CD14-positive monocyte (primary cell): ENCODE results near the gene PLEKHJ1. TPM values are rescaled to one million over a fixed set of nuclear protein-coding genes. Genes with fewer than 3 reads are reported as not detected.
A peak's percentile ranks its signal among the peaks of the same experiment; 100 is the strongest.

Experiments used
- DNase-seq, 3 donors: peaks; one replicate each; pipeline ENCODE4 v3.0.0-alpha.2; 2011 to 2022
- H2AFZ ChIP-seq: 2 replicates; pipeline ENCODE4 v1.6.0; 2012; ENCODE audit warnings: mild to moderate bottlenecking, low read depth, low read length, inconsistent platforms; ENCODE audit not compliant: insufficient read depth, poor library complexity, severe bottlenecking
- H3K27ac ChIP-seq, 2 donors: 1 replicate in 1 of 2; 2 replicates in 1 of 2; pipeline ENCODE4 v1.5.1; 2012 to 2013; ENCODE audit warnings: low read length in 2 of 2, control low read depth in 1 of 2, inconsistent platforms in 1 of 2, low read depth in 1 of 2, mild to moderate bottlenecking in 1 of 2
- H3K27me3 ChIP-seq, 2 donors: one replicate each; pipeline versions ENCODE4 v1.6.0 to v1.6.1; 2011 to 2013; ENCODE audit warnings: low read length in 2 of 2; ENCODE audit not compliant: control insufficient read depth in 2 of 2, insufficient read depth in 2 of 2
- H3K36me3 ChIP-seq, 2 donors: replicated peaks in 1 of 2; 1 replicate in 1 of 2; 2 replicates in 1 of 2; pipeline versions ENCODE4 v1.5.1 to v1.6.1; 2012 to 2013; ENCODE audit warnings: low read length in 2 of 2, control low read depth in 1 of 2, inconsistent platforms in 1 of 2, mild to moderate bottlenecking in 1 of 2; ENCODE audit not compliant: insufficient read depth in 2 of 2, control insufficient read depth in 1 of 2
- H3K4me1 ChIP-seq, 2 donors: 1 replicate in 1 of 2; 2 replicates in 1 of 2; pipeline versions ENCODE4 v1.5.1 to v1.6.1; 2012 to 2013; ENCODE audit warnings: low read length in 2 of 2, control low read depth in 1 of 2, inconsistent platforms in 1 of 2, mild to moderate bottlenecking in 1 of 2, moderate library complexity in 1 of 2; ENCODE audit not compliant: insufficient read depth in 2 of 2, control insufficient read depth in 1 of 2
- H3K4me2 ChIP-seq: replicated peaks from 2 replicates; pipeline ENCODE3; 2012; ENCODE audit warnings: low read length, moderate library complexity, mild to moderate bottlenecking; ENCODE audit not compliant: poor library complexity, severe bottlenecking; ENCODE audit errors: extremely low read depth
- H3K4me3 ChIP-seq, 3 experiments: fragments of 200-600 bp in 1 of 3; sonication (generic) in 1 of 3; replicated peaks in 1 of 3; 1 replicate in 2 of 3; 2 replicates in 1 of 3; pipeline ENCODE4 v1.5.1; 2011 to 2013; ENCODE audit warnings: low read length in 3 of 3, mild to moderate bottlenecking in 3 of 3, control low read depth in 2 of 3, low read depth in 2 of 3, inconsistent platforms in 1 of 3, moderate library complexity in 1 of 3
- H3K79me2 ChIP-seq: 2 replicates; pipeline ENCODE4 v1.6.0; 2012; ENCODE audit warnings: mild to moderate bottlenecking, control low read depth, inconsistent platforms, low read length, moderate library complexity; ENCODE audit not compliant: insufficient read depth
- H3K9ac ChIP-seq: 2 replicates; pipeline ENCODE4 v1.6.0; 2017; ENCODE audit warnings: low read length, mild to moderate bottlenecking; ENCODE audit not compliant: insufficient read depth, poor library complexity, severe bottlenecking
- H3K9me3 ChIP-seq, 2 donors: replicated peaks in 1 of 2; 1 replicate in 1 of 2; 2 replicates in 1 of 2; pipeline versions ENCODE4 v1.5.1 to v1.6.1; 2012 to 2013; ENCODE audit warnings: low read length in 2 of 2, control low read depth in 1 of 2; ENCODE audit not compliant: control insufficient read depth in 1 of 2, insufficient read depth in 1 of 2
- H4K20me1 ChIP-seq: 2 replicates; pipeline ENCODE4 v1.6.0; 2012; ENCODE audit warnings: mild to moderate bottlenecking, low read length, control low read depth, moderate library complexity; ENCODE audit not compliant: insufficient read depth
- H3K27ac Mint-ChIP-seq, 7 donors: one replicate each; pipeline ENCODE4 v1.8.0; 2020; ENCODE audit warnings: mild to moderate bottlenecking in 7 of 7, mixed read lengths in 7 of 7, moderate library complexity in 6 of 7, inconsistent platforms in 2 of 7
- H3K27me3 Mint-ChIP-seq, 3 donors: one replicate each; pipeline ENCODE4 v1.8.0; 2021 to 2022; ENCODE audit warnings: low read depth in 3 of 3, mild to moderate bottlenecking in 3 of 3, mixed read lengths in 3 of 3, moderate library complexity in 3 of 3, inconsistent platforms in 1 of 3
- H3K36me3 Mint-ChIP-seq, 2 donors: one replicate each; pipeline ENCODE4 v1.8.0; 2020; ENCODE audit warnings: mixed read lengths in 2 of 2, inconsistent platforms in 1 of 2, mild to moderate bottlenecking in 1 of 2
- H3K4me1 Mint-ChIP-seq: one replicate; pipeline ENCODE4 v1.8.0; 2020; ENCODE audit warnings: mild to moderate bottlenecking, mixed read lengths
- H3K4me3 Mint-ChIP-seq, 2 donors: one replicate each; pipeline ENCODE4 v1.8.0; 2020; ENCODE audit warnings: mild to moderate bottlenecking in 2 of 2, mixed read lengths in 2 of 2, moderate library complexity in 1 of 2
- H3K9me3 Mint-ChIP-seq, 7 donors: one replicate each; pipeline ENCODE4 v1.8.0; 2020 to 2022; ENCODE audit warnings: mixed read lengths in 7 of 7, mild to moderate bottlenecking in 6 of 7, moderate library complexity in 6 of 7, inconsistent platforms in 2 of 7
- WGBS: methylation state at CpG from one replicate; pipeline ENCODE4 v1.1.5; 2013; ENCODE audit warnings: missing lambda C conversion rate; ENCODE audit not compliant: insufficient coverage; 5-methylcytosine and 5-hydroxymethylcytosine counted together
- intact Hi-C, 2 donors: fragments of 100-400 bp; cut with micrococcal nuclease; formaldehyde crosslinking; loops; one replicate each; pipeline versions ENCODE4 v1.15.0 to v1.15.1; 2023
- polyA plus RNA-seq, 3 donors: library from polyadenylated mRNA; depleted of rRNA in 1 of 3; unstranded in 2 of 3; stranded (reverse) in 1 of 3; fragments of 300-500 nt in 2 of 3; fragments of >200 nt in 1 of 3; fragmentation: Illumina TruSeq in 2 of 3; gene quantifications; 1 replicate in 2 of 3; 2 replicates in 1 of 3; pipeline ENCODE4 v1.2.3, GENCODE V29; 2012 to 2021
- TF ChIP-seq, protein P1 (sequence below): fragments of 200-600 bp; IDR thresholded peaks from one replicate; pipeline ENCODE4 v1.8.0; 2022; ENCODE audit warnings: antibody characterized with exemption, mild to moderate bottlenecking

Gene PLEKHJ1
- polyA plus RNA-seq, 3 donors, result 62.1 to 90.0 (median 69.0) TPM

DNA sequence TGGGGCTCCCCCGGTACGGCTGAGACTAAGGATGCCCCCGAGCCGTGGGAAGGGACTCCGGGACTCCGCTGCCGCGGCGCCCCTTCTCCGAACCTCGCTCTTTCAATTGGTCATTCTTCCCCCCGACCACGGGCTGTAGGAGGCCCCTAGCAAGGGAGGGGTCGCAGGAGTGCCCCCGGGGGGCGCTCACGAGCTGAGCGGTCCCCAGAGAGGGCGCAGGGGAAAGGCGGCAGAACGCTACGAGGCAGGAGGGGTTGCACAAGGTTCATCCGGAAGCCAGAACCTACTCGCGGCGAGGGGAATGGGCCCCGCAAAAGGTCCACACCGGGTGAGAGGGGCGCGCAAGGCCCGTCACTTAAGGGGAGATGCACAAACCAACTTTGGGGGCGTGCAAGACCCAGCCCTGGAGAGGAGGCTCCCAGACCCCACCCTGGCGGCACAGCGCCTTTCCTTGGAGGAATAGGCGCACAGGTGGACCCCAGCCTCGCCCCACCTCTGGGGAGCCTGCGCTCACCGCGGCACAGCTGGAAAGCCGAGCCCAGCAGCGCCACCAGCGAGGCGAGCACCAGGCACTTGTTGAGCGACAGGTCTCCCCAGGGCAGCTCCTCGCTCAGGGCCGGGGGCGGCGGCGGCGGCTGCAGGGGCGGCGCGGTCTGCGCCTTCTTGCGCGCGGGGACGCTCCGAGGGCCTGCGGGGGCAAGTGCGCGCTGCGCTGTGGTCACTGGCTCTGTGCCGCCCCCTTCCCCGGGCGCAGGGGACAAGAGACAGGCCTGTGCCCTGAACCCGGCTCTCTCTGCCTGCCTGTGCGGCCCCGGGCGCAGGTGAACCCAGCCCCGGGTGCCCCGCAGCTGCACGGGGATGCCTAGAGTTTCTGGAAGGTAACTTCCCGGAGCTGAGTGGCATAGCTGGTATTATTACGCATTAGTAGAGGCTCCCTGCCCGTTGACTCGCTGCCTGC lies 17.3 kb upstream of the PLEKHJ1 start:
- peak overlapping the region; percentile 71 for H2AFZ ChIP-seq
- peaks cover 43 to 72% (median 47%) of the 10 kb centered on the region in 3 donors for H3K27me3 Mint-ChIP-seq
- H3K4me1 Mint-ChIP-seq, result peaks cover 22% of the 10 kb centered on the region
- H3K9me3 ChIP-seq, result peaks cover 0 to 14% of the 10 kb centered on the region in 2 donors
- TF ChIP-seq, protein P1, sequence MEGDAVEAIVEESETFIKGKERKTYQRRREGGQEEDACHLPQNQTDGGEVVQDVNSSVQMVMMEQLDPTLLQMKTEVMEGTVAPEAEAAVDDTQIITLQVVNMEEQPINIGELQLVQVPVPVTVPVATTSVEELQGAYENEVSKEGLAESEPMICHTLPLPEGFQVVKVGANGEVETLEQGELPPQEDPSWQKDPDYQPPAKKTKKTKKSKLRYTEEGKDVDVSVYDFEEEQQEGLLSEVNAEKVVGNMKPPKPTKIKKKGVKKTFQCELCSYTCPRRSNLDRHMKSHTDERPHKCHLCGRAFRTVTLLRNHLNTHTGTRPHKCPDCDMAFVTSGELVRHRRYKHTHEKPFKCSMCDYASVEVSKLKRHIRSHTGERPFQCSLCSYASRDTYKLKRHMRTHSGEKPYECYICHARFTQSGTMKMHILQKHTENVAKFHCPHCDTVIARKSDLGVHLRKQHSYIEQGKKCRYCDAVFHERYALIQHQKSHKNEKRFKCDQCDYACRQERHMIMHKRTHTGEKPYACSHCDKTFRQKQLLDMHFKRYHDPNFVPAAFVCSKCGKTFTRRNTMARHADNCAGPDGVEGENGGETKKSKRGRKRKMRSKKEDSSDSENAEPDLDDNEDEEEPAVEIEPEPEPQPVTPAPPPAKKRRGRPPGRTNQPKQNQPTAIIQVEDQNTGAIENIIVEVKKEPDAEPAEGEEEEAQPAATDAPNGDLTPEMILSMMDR, result peak; percentile 26
- H3K9ac ChIP-seq, result no peak overlapping the region
- intact Hi-C loops, result no loop called here
- DNase-seq, result peak in 2 of 3 donors; percentile 39 to 50
- H3K27ac ChIP-seq, result no peak overlapping the region
- WGBS, result 9% methylated on average over 76 of the region's 77 CpGs
- H3K79me2 ChIP-seq, result no peaks in the 10 kb centered on the region
- peak overlapping the region; percentile 64 to 86 for H3K4me3 Mint-ChIP-seq
- H3K4me1 ChIP-seq, result peaks cover 32 to 42% of the 10 kb centered on the region in 2 donors
- peak overlapping the region in 2 of 3 experiments; percentile 7 to 70 for H3K4me3 ChIP-seq
- H3K36me3 ChIP-seq, result peaks cover 6% of the 10 kb centered on the region in 2 donors
- H3K27ac Mint-ChIP-seq, result no peak overlapping the region
- H3K27me3 ChIP-seq, result peaks cover 18 to 51% of the 10 kb centered on the region in 2 donors
- H4K20me1 ChIP-seq, result peaks cover 47% of the 10 kb centered on the region
- H3K9me3 Mint-ChIP-seq, result peaks cover 0 to 8% (median 0%) of the 10 kb centered on the region in 7 donors
- peaks cover 7% of the 10 kb centered on the region in 2 donors for H3K36me3 Mint-ChIP-seq
- peak overlapping the region; percentile 74 for H3K4me2 ChIP-seq

DNA sequence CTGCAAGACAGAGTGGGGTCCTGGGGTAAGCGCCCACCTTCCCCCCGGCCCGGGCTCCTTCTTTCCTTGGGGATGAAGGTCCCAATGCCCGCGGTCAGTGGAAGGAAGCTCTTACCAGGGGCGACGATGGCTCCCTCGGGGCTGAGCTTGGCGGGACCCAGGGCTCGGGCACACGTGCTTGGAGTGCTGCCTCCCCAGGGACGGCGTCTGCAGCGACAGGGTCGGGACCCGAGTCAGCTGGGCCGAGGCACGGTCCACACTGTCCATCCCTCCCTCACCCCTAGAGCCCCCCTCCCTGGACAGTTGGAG lies 16.6 kb upstream of the PLEKHJ1 start:
- peaks cover 0 to 14% of the 10 kb centered on the region in 2 donors for H3K9me3 ChIP-seq
- H3K4me1 ChIP-seq, result peaks cover 32 to 42% of the 10 kb centered on the region in 2 donors
- no peaks in the 10 kb centered on the region for H3K79me2 ChIP-seq
- H3K4me1 Mint-ChIP-seq, result peaks cover 22% of the 10 kb centered on the region
- peaks cover 18 to 51% of the 10 kb centered on the region in 2 donors for H3K27me3 ChIP-seq
- WGBS, result 5% methylated on average over 16 of the region's 18 CpGs
- peak overlapping the region in 2 of 3 experiments; percentile 7 to 70 for H3K4me3 ChIP-seq
- H4K20me1 ChIP-seq, result peaks cover 51% of the 10 kb centered on the region
- H3K9ac ChIP-seq, result no peak overlapping the region
- no peak for DNase-seq
- H3K27ac Mint-ChIP-seq, result no peak overlapping the region
- H3K36me3 Mint-ChIP-seq, result peaks cover 8 to 10% of the 10 kb centered on the region in 2 donors
- intact Hi-C loops, result no loop called here
- peak overlapping the region; percentile 74 for H3K4me2 ChIP-seq
- H3K27ac ChIP-seq, result no peak overlapping the region
- peaks cover 0 to 8% (median 0%) of the 10 kb centered on the region in 7 donors for H3K9me3 Mint-ChIP-seq
- H2AFZ ChIP-seq, result peak overlapping the region; percentile 71
- peak overlapping the region; percentile 64 to 78 for H3K4me3 Mint-ChIP-seq
- H3K27me3 Mint-ChIP-seq, result peaks cover 42 to 73% (median 45%) of the 10 kb centered on the region in 3 donors
- peaks cover 12% of the 10 kb centered on the region in 2 donors for H3K36me3 ChIP-seq
- TF ChIP-seq, protein P1, result no peak
